CD4-positive, CD25-positive, alpha-beta regulatory T cell (primary cell): Measurements from ENCODE around the gene MAP6D1. TPM values are rescaled to one million over a fixed set of nuclear protein-coding genes. Genes with fewer than 3 reads are reported as not detected.

Source experiments
- ATAC-seq, 2 donors: fragments of 150-1000 bp; cut with Tn5 transposase; one replicate each; pipeline ENCODE4 v1.10.0; 2021; ENCODE audit warnings: low read depth in 2 of 2, moderate number of reproducible peaks in 2 of 2, moderate library complexity in 1 of 2
- DNase-seq, 3 donors: peaks; one replicate each; pipeline versions ENCODE4 v3.0.0 to v3.0.0-alpha.2; 2012 to 2022; ENCODE audit warnings: mixed read lengths in 1 of 3
- H3K27ac ChIP-seq: one replicate; pipeline ENCODE4 v1.7.0; 2013; ENCODE audit warnings: mild to moderate bottlenecking, low read length; ENCODE audit not compliant: insufficient read depth, poor library complexity, severe bottlenecking
- H3K27me3 ChIP-seq: one replicate; pipeline ENCODE4 v1.7.0; 2013; ENCODE audit warnings: low read length; ENCODE audit not compliant: control insufficient read depth, insufficient read depth
- H3K36me3 ChIP-seq: one replicate; pipeline ENCODE4 v1.7.0; 2013; ENCODE audit warnings: mild to moderate bottlenecking, low read length, moderate library complexity; ENCODE audit not compliant: control insufficient read depth, insufficient read depth
- H3K4me1 ChIP-seq: 2 replicates; pipeline ENCODE4 v1.7.0; 2013; ENCODE audit warnings: mild to moderate bottlenecking, low read length; ENCODE audit not compliant: insufficient read depth, control insufficient read depth, poor library complexity, severe bottlenecking
- H3K4me3 ChIP-seq: one replicate; pipeline ENCODE4 v1.7.0; 2013; ENCODE audit warnings: low read depth, mild to moderate bottlenecking, low read length, moderate library complexity
- H3K9me3 ChIP-seq, 2 experiments: 1 replicate in 1 of 2; 2 replicates in 1 of 2; pipeline ENCODE4 v1.7.0; 2013; ENCODE audit warnings: low read length in 2 of 2, mild to moderate bottlenecking in 1 of 2, moderate library complexity in 1 of 2; ENCODE audit not compliant: control insufficient read depth in 2 of 2
- H3K27ac Mint-ChIP-seq, 3 donors: one replicate each; pipeline ENCODE4 v1.8.0; 2020 to 2022; ENCODE audit warnings: mild to moderate bottlenecking in 3 of 3, mixed read lengths in 3 of 3, moderate library complexity in 2 of 3
- H3K27me3 Mint-ChIP-seq: one replicate; pipeline ENCODE4 v1.8.0; 2022; ENCODE audit warnings: mild to moderate bottlenecking, mixed read lengths
- H3K36me3 Mint-ChIP-seq: one replicate; pipeline ENCODE4 v1.8.0; 2020; ENCODE audit warnings: mixed read lengths
- H3K4me1 Mint-ChIP-seq, 4 donors: one replicate each; pipeline ENCODE4 v1.8.0; 2020 to 2022; ENCODE audit warnings: mixed read lengths in 4 of 4, mild to moderate bottlenecking in 1 of 4
- H3K4me3 Mint-ChIP-seq, 4 donors: one replicate each; pipeline ENCODE4 v1.8.0; 2020 to 2022; ENCODE audit warnings: mild to moderate bottlenecking in 4 of 4, mixed read lengths in 4 of 4, moderate library complexity in 3 of 4
- H3K9me3 Mint-ChIP-seq, 7 donors: one replicate each; pipeline ENCODE4 v1.8.0; 2020 to 2022; ENCODE audit warnings: mixed read lengths in 7 of 7, mild to moderate bottlenecking in 3 of 7, moderate library complexity in 2 of 7
- polyA plus RNA-seq, 4 donors: library from polyadenylated mRNA; unstranded; fragments of 300-500 nt; fragmentation: Illumina TruSeq; gene quantifications; one replicate each; pipeline ENCODE4 v1.2.3, GENCODE V29; 2021
- total RNA-seq: library from RNA; stranded (reverse); gene quantifications from one replicate; pipeline ENCODE4 v1.2.3, GENCODE V29; 2022

The MAP6D1 gene
- total and polyA plus RNA-seq, 5 donors from 2014 or later = 0.36 to 1.9 (median 0.61) TPM; not detected in 1

GRCh38 chr3:183808355-183808754, 17.0 kb downstream of the MAP6D1 start:
- no peak for DNase-seq
- Mint-ChIP-seq H3K4me3 (no peak overlapping the region), H3K27ac (no peak overlapping the region), H3K4me1 (no peaks in the 10 kb centered on the region), H3K27me3 (no peaks in the 10 kb centered on the region), H3K36me3 (peaks cover 46% of the 10 kb centered on the region), H3K9me3 (no peaks in the 10 kb centered on the region)
- Histone ChIP-seq H3K36me3 (peaks cover 76% of the 10 kb centered on the region), H3K4me1 (no peaks in the 10 kb centered on the region), H3K27ac (no peak overlapping the region), H3K4me3 (no peak overlapping the region), H3K9me3 (no peaks in the 10 kb centered on the region), H3K27me3 (no peaks in the 10 kb centered on the region)
- no peak for ATAC-seq

- no peaks in the 10 kb centered on the region for H3K4me1 Mint-ChIP-seq
- H3K36me3 ChIP-seq = peaks cover 80% of the 10 kb centered on the region
- H3K4me1 ChIP-seq = no peaks in the 10 kb centered on the region
- no peak for ATAC-seq
- DNase-seq = no peak
- peaks cover 44% of the 10 kb centered on the region for H3K36me3 Mint-ChIP-seq
- no peak overlapping the region for H3K27ac ChIP-seq
- no peaks in the 10 kb centered on the region for H3K9me3 ChIP-seq
- H3K27ac Mint-ChIP-seq = no peak overlapping the region
- H3K4me3 ChIP-seq = no peak overlapping the region
- no peak overlapping the region for H3K4me3 Mint-ChIP-seq
- no peaks in the 10 kb centered on the region for H3K9me3 Mint-ChIP-seq
- H3K27me3 ChIP-seq = no peaks in the 10 kb centered on the region
- H3K27me3 Mint-ChIP-seq = no peaks in the 10 kb centered on the region
Measured at GRCh38 chr3:183807881-183808280, 17.5 kb downstream of the MAP6D1 start.

- Mint-ChIP-seq H3K4me1 (no peaks in the 10 kb centered on the region), H3K36me3 (peaks cover 41% of the 10 kb centered on the region), H3K4me3 (no peak overlapping the region), H3K9me3 (no peaks in the 10 kb centered on the region), H3K27me3 (no peaks in the 10 kb centered on the region), H3K27ac (peak overlapping the region in 2 of 3 donors; percentile 19 to 34)
- Histone ChIP-seq H3K27ac (no peak overlapping the region), H3K36me3 (peaks cover 81% of the 10 kb centered on the region), H3K27me3 (no peaks in the 10 kb centered on the region), H3K9me3 (no peaks in the 10 kb centered on the region), H3K4me3 (no peak overlapping the region), H3K4me1 (no peaks in the 10 kb centered on the region)
- no peak for DNase-seq
- no peak for ATAC-seq
Measured at GRCh38 chr3:183807209-183807728, 18.1 kb downstream of the MAP6D1 start.

- Mint-ChIP-seq H3K27ac (no peak overlapping the region), H3K9me3 (no peaks in the 10 kb centered on the region), H3K4me1 (no peaks in the 10 kb centered on the region), H3K27me3 (no peaks in the 10 kb centered on the region), H3K4me3 (no peak overlapping the region), H3K36me3 (peaks cover 42% of the 10 kb centered on the region)
- DNase-seq (no peak), ATAC-seq (no peak)
- Histone ChIP-seq H3K4me3 (no peak overlapping the region), H3K27me3 (no peaks in the 10 kb centered on the region), H3K36me3 (peaks cover 81% of the 10 kb centered on the region), H3K9me3 (no peaks in the 10 kb centered on the region), H3K4me1 (no peaks in the 10 kb centered on the region), H3K27ac (no peak overlapping the region)
Measured at GRCh38 chr3:183802989-183803388, 22.4 kb downstream of the MAP6D1 start.

GRCh38 chr3:183801601-183802000, 23.8 kb downstream of the MAP6D1 start:
- Mint-ChIP-seq H3K36me3 (peaks cover 39% of the 10 kb centered on the region), H3K27ac (no peak overlapping the region)
- H3K4me3 ChIP-seq = no peak overlapping the region

GRCh38 chr3:183800243-183800863, 25.0 kb downstream of the MAP6D1 start:
- H3K9me3 ChIP-seq = no peaks in the 10 kb centered on the region
- Mint-ChIP-seq H3K9me3 (no peaks in the 10 kb centered on the region), H3K4me1 (no peaks in the 10 kb centered on the region), H3K27ac (no peak overlapping the region), H3K27me3 (no peaks in the 10 kb centered on the region), H3K4me3 (no peak overlapping the region), H3K36me3 (peaks cover 40% of the 10 kb centered on the region)
- H3K4me1 ChIP-seq = no peaks in the 10 kb centered on the region
- ATAC-seq (no peak), DNase-seq (no peak)
- no peak overlapping the region for H3K27ac ChIP-seq
- no peaks in the 10 kb centered on the region for H3K27me3 ChIP-seq
- no peak overlapping the region for H3K4me3 ChIP-seq
- H3K36me3 ChIP-seq = peaks cover 60% of the 10 kb centered on the region

More at GRCh38 chr3:183801601-183802000, 23.8 kb downstream of the MAP6D1 start:
- no peaks in the 10 kb centered on the region for H3K27me3 ChIP-seq
- no peaks in the 10 kb centered on the region for H3K4me1 ChIP-seq
- DNase-seq (no peak), ATAC-seq (no peak)
- Mint-ChIP-seq H3K4me1 (no peaks in the 10 kb centered on the region), H3K4me3 (no peak overlapping the region), H3K27me3 (no peaks in the 10 kb centered on the region), H3K9me3 (no peaks in the 10 kb centered on the region)
- no peak overlapping the region for H3K27ac ChIP-seq
- H3K36me3 ChIP-seq = peaks cover 73% of the 10 kb centered on the region
- no peaks in the 10 kb centered on the region for H3K9me3 ChIP-seq

- H3K4me1 Mint-ChIP-seq = no peaks in the 10 kb centered on the region
- no peaks in the 10 kb centered on the region for H3K27me3 Mint-ChIP-seq
- ATAC-seq (no peak), DNase-seq (no peak)
- H3K36me3 Mint-ChIP-seq = peaks cover 42% of the 10 kb centered on the region
- Histone ChIP-seq H3K36me3 (peaks cover 56% of the 10 kb centered on the region), H3K4me1 (no peaks in the 10 kb centered on the region), H3K4me3 (no peak overlapping the region), H3K27ac (no peak overlapping the region), H3K27me3 (no peaks in the 10 kb centered on the region), H3K9me3 (no peaks in the 10 kb centered on the region)
- H3K4me3 Mint-ChIP-seq = no peak overlapping the region
- no peaks in the 10 kb centered on the region for H3K9me3 Mint-ChIP-seq
- peak overlapping the region in 2 of 3 donors; percentile 1 to 78 for H3K27ac Mint-ChIP-seq
Measured at GRCh38 chr3:183799461-183799860, 25.9 kb downstream of the MAP6D1 start.

GRCh38 chr3:183797996-183798395, 27.4 kb downstream of the MAP6D1 start:
- Mint-ChIP-seq H3K27ac (no peak overlapping the region), H3K4me3 (no peak overlapping the region), H3K27me3 (no peaks in the 10 kb centered on the region), H3K4me1 (no peaks in the 10 kb centered on the region), H3K36me3 (peaks cover 41% of the 10 kb centered on the region), H3K9me3 (no peaks in the 10 kb centered on the region)
- Histone ChIP-seq H3K27ac (no peak overlapping the region), H3K4me3 (no peak overlapping the region), H3K4me1 (no peaks in the 10 kb centered on the region), H3K36me3 (peaks cover 57% of the 10 kb centered on the region), H3K9me3 (no peaks in the 10 kb centered on the region), H3K27me3 (no peaks in the 10 kb centered on the region)
- DNase-seq = no peak
- no peak for ATAC-seq
